Peyer's patch (tissue), 4 donors: ENCODE results near the gene WDR91. TPM values are rescaled to one million over a fixed set of nuclear protein-coding genes. Genes with fewer than 3 reads are reported as not detected.

Experiments
- DNase-seq, 3 donors: peaks; one replicate each; pipeline ENCODE4 v3.0.0-alpha.2; 2017 to 2019
- H3K27ac ChIP-seq, 4 donors: fragments of 200-600 bp; sonication (generic); one replicate each; pipeline ENCODE4 v1.5.1; 2016 to 2019
- H3K27me3 ChIP-seq, 2 donors: fragments of 200-600 bp; sonication (generic); one replicate each; pipeline ENCODE4 v1.5.1; 2019
- H3K36me3 ChIP-seq, 3 donors: fragments of 200-600 bp; sonication (generic); one replicate each; pipeline ENCODE4 v1.5.1; 2016 to 2019
- H3K4me1 ChIP-seq, 4 donors: fragments of 200-600 bp; sonication (generic); one replicate each; pipeline ENCODE4 v1.5.1; 2016 to 2019
- H3K4me3 ChIP-seq, 4 donors: fragments of 200-600 bp; sonication (generic); 1 replicate in 3 of 4; 2 replicates in 1 of 4; pipeline ENCODE4 v1.5.1; 2016 to 2019; ENCODE audit warnings: mild to moderate bottlenecking in 1 of 4
- H3K9me3 ChIP-seq, 4 donors: fragments of 200-600 bp; sonication (generic); one replicate each; pipeline ENCODE4 v1.5.1; 2016 to 2019; ENCODE audit warnings: mild to moderate bottlenecking in 1 of 4
- CTCF ChIP-seq, 6 experiments: fragments of 450-650 bp in 4 of 6; fragments of 200-600 bp in 2 of 6; sonication (generic) in 1 of 6; IDR thresholded peaks; one replicate each; pipeline ENCODE4 v1.5.1; 2017 to 2019; ENCODE audit warnings: antibody characterized with exemption in 6 of 6, mild to moderate bottlenecking in 3 of 6, moderate library complexity in 1 of 6
- POLR2A ChIP-seq, 2 donors: fragments of 450-650 bp; IDR thresholded peaks; one replicate each; pipeline ENCODE4 v1.5.1; 2017; ENCODE audit warnings: antibody characterized with exemption in 2 of 2, mild to moderate bottlenecking in 2 of 2, moderate library complexity in 2 of 2
- total RNA-seq, 4 donors: library from RNA; depleted of rRNA; stranded (reverse); fragments of >200 nt; gene quantifications; one replicate each; pipeline ENCODE4 v1.1.0, GENCODE V29; 2016

The WDR91 gene
- total RNA-seq, 4 donors from 2014 or later: 6.7 to 44.6 (median 22.2) TPM

- H3K27me3 ChIP-seq: no peaks in the 10 kb centered on the region
- TF ChIP-seq CTCF (IDR thresholded peaks at IDR 0.05) (no peak), POLR2A (IDR thresholded peaks at IDR 0.05) (no peak)
- no peak overlapping the region for H3K27ac ChIP-seq
- no peak for DNase-seq
- H3K9me3 ChIP-seq: no peaks in the 10 kb centered on the region
- no peaks in the 10 kb centered on the region for H3K4me1 ChIP-seq
- no peak overlapping the region for H3K4me3 ChIP-seq
- H3K36me3 ChIP-seq: peaks cover 0 to 71% (median 0%) of the 10 kb centered on the region in 3 donors
Observed at GRCh38 chr7:135195968-135196629, 15.2 kb downstream of the WDR91 start.

GRCh38 chr7:135195156-135195555, 16.2 kb downstream of the WDR91 start:
- Histone ChIP-seq H3K36me3 (peaks cover 0 to 63% (median 0%) of the 10 kb centered on the region in 3 donors), H3K27me3 (no peaks in the 10 kb centered on the region), H3K27ac (no peak overlapping the region), H3K4me3 (no peak overlapping the region), H3K4me1 (no peaks in the 10 kb centered on the region), H3K9me3 (no peaks in the 10 kb centered on the region)
- DNase-seq: no peak
- TF ChIP-seq CTCF (IDR thresholded peaks at IDR 0.05) (no peak), POLR2A (IDR thresholded peaks at IDR 0.05) (no peak)

GRCh38 chr7:135194494-135195095, 16.7 kb downstream of the WDR91 start:
- no peaks in the 10 kb centered on the region for H3K27me3 ChIP-seq
- H3K4me1 ChIP-seq: no peaks in the 10 kb centered on the region
- H3K9me3 ChIP-seq: no peaks in the 10 kb centered on the region
- no peak overlapping the region for H3K4me3 ChIP-seq
- no peak for DNase-seq
- H3K36me3 ChIP-seq: peaks cover 0 to 64% (median 0%) of the 10 kb centered on the region in 3 donors
- TF ChIP-seq CTCF (IDR thresholded peaks at IDR 0.05): no peak
- TF ChIP-seq POLR2A (IDR thresholded peaks at IDR 0.05): no peak
- H3K27ac ChIP-seq: no peak overlapping the region

- TF ChIP-seq CTCF (IDR thresholded peaks at IDR 0.05): no peak
- no peaks in the 10 kb centered on the region for H3K27me3 ChIP-seq
- H3K9me3 ChIP-seq: no peaks in the 10 kb centered on the region
- no peak overlapping the region for H3K4me3 ChIP-seq
- H3K27ac ChIP-seq: no peak overlapping the region
- H3K4me1 ChIP-seq: no peaks in the 10 kb centered on the region
- DNase-seq: no peak
- H3K36me3 ChIP-seq: peaks cover 0 to 65% (median 0%) of the 10 kb centered on the region in 3 donors
Observed at GRCh38 chr7:135193615-135194081, 17.7 kb downstream of the WDR91 start.

GRCh38 chr7:135192914-135193536, 18.3 kb downstream of the WDR91 start:
- H3K27ac ChIP-seq: no peak overlapping the region
- H3K36me3 ChIP-seq: peaks cover 0 to 66% (median 0%) of the 10 kb centered on the region in 3 donors
- no peaks in the 10 kb centered on the region for H3K27me3 ChIP-seq
- TF ChIP-seq POLR2A (IDR thresholded peaks at IDR 0.05) (no peak), CTCF (IDR thresholded peaks at IDR 0.05) (no peak)
- no peaks in the 10 kb centered on the region for H3K4me1 ChIP-seq
- no peaks in the 10 kb centered on the region for H3K9me3 ChIP-seq
- no peak for DNase-seq
- no peak overlapping the region for H3K4me3 ChIP-seq
